Prostate gland (tissue), 2 donors: Measurements from ENCODE around the gene SNX3.

ENCODE experiments used
- POLR2A ChIP-seq: fragments of 450-650 bp; IDR thresholded peaks from one replicate; pipeline ENCODE4 v1.6.1; 2016; ENCODE audit warnings: antibody characterized with exemption, mild to moderate bottlenecking
- POLR2AphosphoS5 ChIP-seq: sonication (generic); formaldehyde crosslinking; IDR thresholded peaks from one replicate; pipeline ENCODE4 v1.6.1; 2017; ENCODE audit warnings: antibody characterized with exemption
- TF ChIP-seq, protein P1 (sequence below), 4 experiments: fragments of 200-600 bp in 2 of 4; fragments of 450-650 bp in 2 of 4; sonication (generic) in 2 of 4; IDR thresholded peaks; 1 replicate in 3 of 4; 2 replicates in 1 of 4; pipeline ENCODE4 v1.5.1; 2016 to 2019; ENCODE audit warnings: antibody characterized with exemption in 4 of 4, mild to moderate bottlenecking in 2 of 4, moderate library complexity in 2 of 4

DNA sequence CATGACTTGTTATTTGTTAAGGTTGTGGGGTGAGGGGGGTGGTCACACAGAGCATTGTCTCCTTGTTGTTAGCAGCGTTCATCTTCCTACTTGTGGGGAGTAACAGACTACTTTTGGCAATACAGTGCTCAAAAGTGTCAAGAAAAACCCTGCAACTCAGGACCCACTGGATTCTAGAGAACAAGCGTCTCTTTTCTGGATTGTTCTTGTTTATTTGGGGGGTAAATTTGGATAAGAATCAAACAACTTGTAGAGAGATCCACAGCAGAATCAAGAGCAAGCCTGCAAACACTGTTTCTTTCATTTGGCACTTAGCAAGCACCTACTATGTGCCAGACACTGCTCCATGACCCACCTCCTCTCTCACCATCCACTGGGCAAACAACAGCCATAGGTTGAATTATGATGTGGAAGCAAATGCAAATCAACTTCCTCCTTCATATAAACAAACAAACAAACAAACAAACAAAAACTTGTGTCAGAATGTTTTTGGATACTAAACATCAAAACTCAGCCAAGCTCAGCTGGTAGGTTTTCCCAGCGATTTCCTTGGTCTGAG, 99.0 kb downstream of the SNX3 start:
- TF ChIP-seq, protein P1, sequence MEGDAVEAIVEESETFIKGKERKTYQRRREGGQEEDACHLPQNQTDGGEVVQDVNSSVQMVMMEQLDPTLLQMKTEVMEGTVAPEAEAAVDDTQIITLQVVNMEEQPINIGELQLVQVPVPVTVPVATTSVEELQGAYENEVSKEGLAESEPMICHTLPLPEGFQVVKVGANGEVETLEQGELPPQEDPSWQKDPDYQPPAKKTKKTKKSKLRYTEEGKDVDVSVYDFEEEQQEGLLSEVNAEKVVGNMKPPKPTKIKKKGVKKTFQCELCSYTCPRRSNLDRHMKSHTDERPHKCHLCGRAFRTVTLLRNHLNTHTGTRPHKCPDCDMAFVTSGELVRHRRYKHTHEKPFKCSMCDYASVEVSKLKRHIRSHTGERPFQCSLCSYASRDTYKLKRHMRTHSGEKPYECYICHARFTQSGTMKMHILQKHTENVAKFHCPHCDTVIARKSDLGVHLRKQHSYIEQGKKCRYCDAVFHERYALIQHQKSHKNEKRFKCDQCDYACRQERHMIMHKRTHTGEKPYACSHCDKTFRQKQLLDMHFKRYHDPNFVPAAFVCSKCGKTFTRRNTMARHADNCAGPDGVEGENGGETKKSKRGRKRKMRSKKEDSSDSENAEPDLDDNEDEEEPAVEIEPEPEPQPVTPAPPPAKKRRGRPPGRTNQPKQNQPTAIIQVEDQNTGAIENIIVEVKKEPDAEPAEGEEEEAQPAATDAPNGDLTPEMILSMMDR (IDR thresholded peaks at IDR 0.05) = no peak
- no peak for TF ChIP-seq POLR2A
- TF ChIP-seq POLR2AphosphoS5 = no peak
